Naive B cell (primary cell): ENCODE results near the gene PCLO. TPM values are rescaled to one million over a fixed set of nuclear protein-coding genes. Genes with fewer than 3 reads are reported as not detected.
A peak's percentile ranks its signal among the peaks of the same experiment; 100 is the strongest.
"Not testable (repeated sequence)": the region's sequence is repeated elsewhere in the genome, so short reads cannot be mapped to it uniquely, and the experiment has no call there.

Source experiments
- ATAC-seq, 2 donors: fragments of 150-1000 bp; cut with Tn5 transposase; 2 replicates each; pipeline ENCODE4 v1.10.0; 2021; ENCODE audit warnings: low read depth in 2 of 2, mild to moderate bottlenecking in 2 of 2, moderate library complexity in 2 of 2
- DNase-seq: peaks from one replicate; pipeline ENCODE4 v3.0.0; 2022
- H3K27ac Mint-ChIP-seq, 6 donors: one replicate each; pipeline ENCODE4 v1.8.0; 2020 to 2022; ENCODE audit warnings: mild to moderate bottlenecking in 6 of 6, mixed read lengths in 6 of 6, moderate library complexity in 5 of 6, inconsistent platforms in 2 of 6
- H3K27me3 Mint-ChIP-seq, 3 donors: one replicate each; pipeline ENCODE4 v1.8.0; 2021 to 2022; ENCODE audit warnings: mixed read lengths in 3 of 3, mild to moderate bottlenecking in 1 of 3
- H3K36me3 Mint-ChIP-seq, 2 donors: one replicate each; pipeline ENCODE4 v1.8.0; 2020 to 2022; ENCODE audit warnings: mixed read lengths in 2 of 2, inconsistent platforms in 1 of 2, mild to moderate bottlenecking in 1 of 2
- H3K4me1 Mint-ChIP-seq, 3 donors: one replicate each; pipeline ENCODE4 v1.8.0; 2020 to 2022; ENCODE audit warnings: mixed read lengths in 3 of 3, inconsistent platforms in 1 of 3, mild to moderate bottlenecking in 1 of 3, moderate library complexity in 1 of 3
- H3K4me3 Mint-ChIP-seq, 8 donors: one replicate each; pipeline ENCODE4 v1.8.0; 2020 to 2022; ENCODE audit warnings: mild to moderate bottlenecking in 8 of 8, mixed read lengths in 8 of 8, moderate library complexity in 8 of 8, inconsistent platforms in 2 of 8
- H3K9me3 Mint-ChIP-seq, 7 donors: one replicate each; pipeline ENCODE4 v1.8.0; 2020 to 2022; ENCODE audit warnings: mixed read lengths in 7 of 7, mild to moderate bottlenecking in 5 of 7, inconsistent platforms in 2 of 7, moderate library complexity in 1 of 7
- polyA plus RNA-seq, 6 donors: library from polyadenylated mRNA; unstranded; fragments of 300-500 nt; fragmentation: Illumina TruSeq; gene quantifications; one replicate each; pipeline ENCODE4 v1.2.3, GENCODE V29; 2021; ENCODE audit warnings: low read depth in 6 of 6

PCLO gene
- polyA plus RNA-seq, 6 donors from 2014 or later, result not detected

DNA sequence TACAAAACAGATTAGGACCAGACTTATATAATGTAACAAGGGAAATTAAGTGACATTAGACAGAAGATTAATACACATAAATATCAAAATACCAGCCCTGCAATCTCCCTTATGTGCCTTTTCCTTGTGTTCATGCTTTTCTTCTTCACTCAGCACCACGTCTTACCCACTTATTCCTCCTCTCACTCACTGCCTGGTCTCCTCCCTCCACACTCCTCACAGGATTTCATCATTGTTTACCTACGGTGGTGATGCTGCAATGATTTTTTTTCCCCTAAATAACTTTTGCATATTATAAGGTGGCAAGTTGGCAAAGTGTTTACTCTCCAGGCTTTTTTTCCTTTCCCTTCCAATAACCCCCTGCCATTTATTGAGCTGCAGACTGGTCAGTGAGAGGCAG, 203.2 kb downstream of the PCLO start:
- ATAC-seq, result no peak
- H3K36me3 Mint-ChIP-seq, result no peaks in the 10 kb centered on the region
- no peak overlapping the region for H3K4me3 Mint-ChIP-seq
- H3K9me3 Mint-ChIP-seq, result peaks cover 0 to 9% (median 0%) of the 10 kb centered on the region in 7 donors
- H3K4me1 Mint-ChIP-seq, result no peaks in the 10 kb centered on the region
- H3K27ac Mint-ChIP-seq, result no peak overlapping the region
- no peaks in the 10 kb centered on the region for H3K27me3 Mint-ChIP-seq
- no peak for DNase-seq

DNA sequence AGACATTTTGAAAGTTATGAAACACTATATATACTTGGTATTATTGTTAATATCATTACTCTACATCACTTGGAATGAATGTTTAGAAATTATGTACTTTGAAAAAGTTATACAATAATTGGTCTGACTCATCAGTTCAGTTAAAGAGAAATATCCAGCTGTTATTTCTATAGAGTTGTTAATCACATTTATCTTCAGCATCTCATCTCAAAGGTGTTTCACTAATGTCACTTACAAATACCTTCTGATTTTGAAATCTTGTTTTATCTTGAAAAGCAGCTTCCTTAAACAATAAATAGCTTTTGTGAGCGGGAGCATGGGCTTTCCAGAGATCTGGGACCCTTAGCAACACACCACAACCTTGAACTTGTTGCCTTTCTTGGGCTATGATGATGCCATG, 205.2 kb downstream of the PCLO start:
- Mint-ChIP-seq H3K27ac (no peak overlapping the region), H3K27me3 (no peaks in the 10 kb centered on the region)
- no peak for DNase-seq

DNA sequence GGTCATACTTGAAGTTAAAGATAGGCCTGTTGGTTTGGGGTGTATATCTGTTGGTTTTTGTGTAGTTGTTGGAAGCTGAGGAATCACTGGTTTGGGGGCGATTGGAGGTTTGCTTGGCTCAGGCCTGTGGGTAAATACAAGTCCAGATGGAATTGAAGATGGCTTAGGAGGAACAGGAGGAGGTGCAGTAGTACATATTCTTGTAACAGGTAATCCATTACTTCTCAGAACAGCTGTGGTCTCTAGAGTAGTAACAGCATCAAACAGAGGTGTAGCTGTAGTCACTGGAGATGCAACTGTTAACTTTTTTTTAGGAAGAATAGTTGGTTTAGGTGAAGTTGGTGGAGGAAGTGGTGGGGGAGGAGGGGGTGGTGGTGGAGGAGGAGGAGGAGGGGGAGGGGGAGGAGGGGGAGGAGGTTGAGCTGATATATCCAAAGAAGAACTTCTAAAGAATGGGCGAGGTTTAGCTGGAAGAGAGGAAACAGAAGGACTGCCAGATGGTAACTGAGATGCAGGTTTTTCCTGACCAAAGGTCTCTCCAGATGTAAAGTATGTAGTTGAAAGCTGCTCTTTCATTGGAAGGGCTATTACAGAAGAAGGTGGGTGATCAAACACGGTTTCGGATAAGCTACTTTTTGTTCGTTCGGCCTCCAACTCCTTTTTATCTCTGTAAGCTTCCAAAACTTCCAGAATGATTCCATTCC, 209.2 kb downstream of the PCLO start:
- ATAC-seq (no peak), DNase-seq (no peak)
- no peak overlapping the region for H3K27ac Mint-ChIP-seq
- H3K4me3 Mint-ChIP-seq, result no peak overlapping the region
- no peaks in the 10 kb centered on the region for H3K27me3 Mint-ChIP-seq
- peaks cover 0 to 9% (median 4%) of the 10 kb centered on the region in 7 donors for H3K9me3 Mint-ChIP-seq
- H3K36me3 Mint-ChIP-seq, result no peaks in the 10 kb centered on the region
- no peaks in the 10 kb centered on the region for H3K4me1 Mint-ChIP-seq

More for the DNA sequence above, 205.2 kb downstream of the PCLO start:
- no peak for ATAC-seq
- H3K9me3 Mint-ChIP-seq, result peaks cover 0 to 7% (median 3%) of the 10 kb centered on the region in 7 donors
- H3K36me3 Mint-ChIP-seq, result no peaks in the 10 kb centered on the region
- no peaks in the 10 kb centered on the region for H3K4me1 Mint-ChIP-seq
- H3K4me3 Mint-ChIP-seq, result no peak overlapping the region

DNA sequence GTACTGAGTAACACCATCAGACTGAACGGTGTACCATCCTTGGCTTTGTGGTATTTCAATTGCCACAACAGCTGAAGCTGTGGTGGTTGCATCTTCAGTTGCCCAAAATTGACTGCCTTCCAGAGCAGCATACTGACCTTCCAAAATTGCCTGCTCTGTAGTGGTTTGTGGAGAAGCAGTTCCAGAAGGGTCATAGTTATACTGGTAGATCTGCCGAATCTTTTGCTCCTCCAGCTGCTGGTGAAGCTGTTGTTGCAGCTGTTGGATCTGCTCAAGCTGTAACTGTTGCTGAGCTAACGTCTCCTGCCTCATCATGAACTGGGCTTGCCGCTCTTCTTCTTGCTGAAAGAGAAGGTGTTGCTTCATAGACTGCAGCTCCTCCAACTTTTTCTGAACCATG, 212.2 kb downstream of the PCLO start:
- ATAC-seq (no peak), DNase-seq (no peak)
- H3K4me1 Mint-ChIP-seq, result no peaks in the 10 kb centered on the region
- no peak overlapping the region for H3K4me3 Mint-ChIP-seq
- no peak overlapping the region for H3K27ac Mint-ChIP-seq
- no peaks in the 10 kb centered on the region for H3K36me3 Mint-ChIP-seq
- no peaks in the 10 kb centered on the region for H3K27me3 Mint-ChIP-seq
- peaks cover 0 to 9% (median 4%) of the 10 kb centered on the region in 7 donors for H3K9me3 Mint-ChIP-seq

DNA sequence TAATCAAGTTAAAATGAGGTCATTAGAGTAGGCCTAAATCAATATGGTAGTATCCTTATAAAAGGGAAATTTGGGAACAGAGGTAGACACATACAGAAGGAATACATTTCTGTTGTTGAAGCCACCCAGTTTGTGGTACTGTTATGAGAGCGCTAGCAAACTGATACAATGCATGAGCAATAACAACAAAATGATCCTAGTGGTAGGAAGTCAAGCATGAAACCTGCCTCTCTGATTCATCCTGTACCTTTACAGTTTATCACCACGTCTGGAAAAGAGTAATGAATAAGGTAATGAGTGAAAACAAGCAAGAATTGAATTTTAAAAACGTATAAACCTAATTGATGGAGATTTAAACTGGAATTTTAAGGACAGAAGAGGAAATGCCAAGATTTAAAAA, 217.2 kb downstream of the PCLO start:
- Mint-ChIP-seq H3K9me3 (peaks cover 0 to 4% (median 0%) of the 10 kb centered on the region in 7 donors), H3K4me3 (no peak overlapping the region), H3K27me3 (no peaks in the 10 kb centered on the region), H3K27ac (no peak overlapping the region), H3K36me3 (no peaks in the 10 kb centered on the region), H3K4me1 (no peaks in the 10 kb centered on the region)
- no peak for ATAC-seq
- no peak for DNase-seq

DNA sequence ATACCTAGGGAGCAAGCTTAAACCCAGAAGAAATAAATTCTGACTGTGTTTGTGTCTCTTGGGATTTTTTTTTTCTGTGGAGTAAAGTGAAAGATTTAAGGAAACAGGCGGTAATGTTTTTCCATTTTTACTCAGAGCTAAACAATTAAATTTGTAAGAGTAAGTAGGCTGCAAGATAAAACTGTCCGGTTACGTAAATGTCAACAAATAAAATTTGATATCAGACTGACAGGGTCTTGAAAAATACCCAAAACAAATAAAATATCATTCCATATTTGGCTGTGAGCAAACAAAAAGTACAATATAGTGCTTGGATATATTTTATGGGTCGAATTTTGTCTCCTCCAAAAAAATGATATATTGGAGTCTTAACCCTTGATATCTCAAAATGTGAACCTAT, 217.6 kb downstream of the PCLO start:
- Mint-ChIP-seq H3K27ac (no peak overlapping the region), H3K9me3 (peaks cover 0 to 2% (median 0%) of the 10 kb centered on the region in 7 donors), H3K27me3 (no peaks in the 10 kb centered on the region), H3K4me3 (no peak overlapping the region), H3K4me1 (no peaks in the 10 kb centered on the region), H3K36me3 (no peaks in the 10 kb centered on the region)
- ATAC-seq (no peak), DNase-seq (no peak)

DNA sequence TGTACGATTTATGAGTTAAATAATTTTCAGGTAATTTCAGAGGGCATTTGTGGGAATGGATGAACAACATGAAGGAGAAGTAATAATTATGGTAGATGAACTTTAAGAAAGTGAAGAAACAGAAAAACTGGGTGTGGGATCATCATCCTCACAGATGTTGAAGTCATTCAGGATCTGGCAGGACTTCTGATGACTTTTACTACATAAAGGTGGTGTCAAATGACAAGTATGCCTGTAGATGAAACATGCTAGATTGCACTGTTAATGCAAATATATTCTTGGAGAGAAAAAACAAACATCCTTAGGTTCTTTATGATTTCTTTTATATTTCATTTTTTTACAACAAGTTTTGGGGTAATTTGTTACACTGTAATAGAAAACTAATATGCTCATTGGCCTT, 230.2 kb downstream of the PCLO start:
- no peak for DNase-seq
- H3K27me3 Mint-ChIP-seq, result no peaks in the 10 kb centered on the region
- no peak overlapping the region for H3K4me3 Mint-ChIP-seq
- no peak for ATAC-seq
- H3K4me1 Mint-ChIP-seq, result no peaks in the 10 kb centered on the region
- H3K9me3 Mint-ChIP-seq, result peaks cover 0 to 2% (median 0%) of the 10 kb centered on the region in 7 donors
- H3K36me3 Mint-ChIP-seq, result no peaks in the 10 kb centered on the region
- no peak overlapping the region for H3K27ac Mint-ChIP-seq

DNA sequence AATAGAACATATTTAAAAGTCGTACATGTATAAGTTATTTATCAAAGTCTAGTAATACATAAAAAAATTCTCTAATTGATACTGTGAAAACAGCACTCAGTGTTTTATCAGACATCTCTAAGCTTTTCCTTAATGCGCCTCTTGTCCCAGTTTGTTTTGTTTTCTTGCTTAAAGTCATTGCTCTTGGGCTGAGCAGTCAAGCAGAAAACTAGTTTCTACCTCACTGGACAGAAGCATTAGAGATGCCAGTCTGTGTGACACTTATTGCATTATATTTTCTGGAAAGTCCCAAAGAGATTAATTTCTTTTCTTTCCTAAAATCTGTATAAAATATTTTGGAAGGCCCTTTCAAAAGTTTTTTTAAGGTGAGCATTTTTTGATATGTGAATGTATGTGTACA, 236.2 kb downstream of the PCLO start:
- Mint-ChIP-seq H3K27me3 (no peaks in the 10 kb centered on the region), H3K27ac (peak overlapping the region in 1 of 6 donors; percentile 79), H3K4me3 (peak overlapping the region in 1 of 8 donors; percentile 32), H3K9me3 (peaks cover 0 to 2% (median 0%) of the 10 kb centered on the region in 7 donors), H3K4me1 (peaks cover 5 to 12% (median 7%) of the 10 kb centered on the region in 3 donors), H3K36me3 (no peaks in the 10 kb centered on the region)
- no peak for ATAC-seq
- DNase-seq, result no peak

DNA sequence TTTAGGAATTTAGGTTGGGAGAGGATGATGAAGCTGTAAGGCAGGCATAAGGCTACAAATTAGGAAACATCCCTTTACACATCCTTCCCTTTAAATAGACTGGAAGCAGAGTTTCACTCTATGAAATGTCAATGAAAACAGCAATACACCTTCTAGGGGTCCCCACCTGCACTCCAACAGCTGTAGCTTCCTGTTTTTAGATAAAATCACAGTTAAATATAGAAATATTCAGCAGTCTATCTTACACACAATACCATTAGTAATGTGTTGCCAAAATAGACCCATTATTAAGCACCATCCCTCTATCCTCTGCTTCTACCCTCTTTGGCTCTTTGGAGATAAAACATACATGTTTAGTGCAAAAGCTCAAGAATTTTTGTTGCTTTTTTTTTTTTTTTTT, 237.4 kb downstream of the PCLO start:
- DNase-seq (no peak), ATAC-seq (peak in 1 of 2 donors; percentile 18)
- no peak overlapping the region for H3K27ac Mint-ChIP-seq
- peaks cover 0 to 2% (median 0%) of the 10 kb centered on the region in 7 donors for H3K9me3 Mint-ChIP-seq
- no peaks in the 10 kb centered on the region for H3K27me3 Mint-ChIP-seq
- H3K36me3 Mint-ChIP-seq, result no peaks in the 10 kb centered on the region
- peak overlapping the region in 1 of 8 donors; percentile 18 for H3K4me3 Mint-ChIP-seq
- peaks cover 5 to 12% (median 7%) of the 10 kb centered on the region in 3 donors for H3K4me1 Mint-ChIP-seq

DNA sequence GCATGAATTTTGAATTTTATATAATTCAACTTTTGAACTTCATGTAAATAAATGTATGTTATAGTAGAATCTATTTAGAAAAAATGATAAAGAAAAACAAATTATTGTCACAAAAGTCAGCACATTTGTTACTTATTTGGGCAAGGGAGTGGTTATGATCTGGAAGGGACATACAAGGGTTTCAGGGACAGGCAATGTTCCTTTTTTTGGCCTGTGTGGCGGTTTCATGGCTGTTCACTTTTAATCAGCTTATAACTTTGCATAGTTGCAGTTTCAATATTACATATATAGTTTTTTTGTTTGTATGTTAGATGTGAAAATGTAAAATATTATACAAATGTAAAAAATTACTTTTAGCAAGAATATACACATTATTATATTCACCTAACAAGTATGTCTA, 256.2 kb downstream of the PCLO start:
- Mint-ChIP-seq H3K4me1 (no peaks in the 10 kb centered on the region), H3K36me3 (no peaks in the 10 kb centered on the region), H3K4me3 (no peak overlapping the region), H3K27ac (no peak overlapping the region), H3K27me3 (no peaks in the 10 kb centered on the region), H3K9me3 (peaks cover 0 to 4% (median 0%) of the 10 kb centered on the region in 7 donors)
- ATAC-seq (no peak), DNase-seq (no peak)

DNA sequence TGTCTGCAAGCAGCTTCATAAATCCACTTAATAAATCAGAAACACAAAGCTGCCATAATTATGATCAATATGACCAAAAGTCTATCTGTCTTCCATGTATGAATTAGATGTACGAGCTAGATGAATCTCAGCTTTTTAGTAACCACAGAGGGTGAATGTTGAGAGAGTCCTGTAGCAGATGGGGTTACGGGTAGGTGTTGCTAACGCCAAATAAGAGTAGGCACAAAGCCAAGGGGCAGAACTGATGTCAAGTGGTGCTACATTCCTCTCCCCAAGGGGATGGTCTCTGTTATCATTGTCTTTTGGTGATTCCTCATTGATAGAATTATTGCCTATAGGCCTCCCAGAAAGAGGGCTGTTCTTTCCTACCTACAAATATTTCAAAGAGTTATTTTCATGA, 257.8 kb downstream of the PCLO start:
- DNase-seq (no peak), ATAC-seq (no peak)
- H3K9me3 Mint-ChIP-seq, result peaks cover 0 to 4% (median 0%) of the 10 kb centered on the region in 7 donors
- no peaks in the 10 kb centered on the region for H3K36me3 Mint-ChIP-seq
- H3K27me3 Mint-ChIP-seq, result no peaks in the 10 kb centered on the region
- no peak overlapping the region for H3K27ac Mint-ChIP-seq
- H3K4me3 Mint-ChIP-seq, result no peak overlapping the region
- no peaks in the 10 kb centered on the region for H3K4me1 Mint-ChIP-seq

DNA sequence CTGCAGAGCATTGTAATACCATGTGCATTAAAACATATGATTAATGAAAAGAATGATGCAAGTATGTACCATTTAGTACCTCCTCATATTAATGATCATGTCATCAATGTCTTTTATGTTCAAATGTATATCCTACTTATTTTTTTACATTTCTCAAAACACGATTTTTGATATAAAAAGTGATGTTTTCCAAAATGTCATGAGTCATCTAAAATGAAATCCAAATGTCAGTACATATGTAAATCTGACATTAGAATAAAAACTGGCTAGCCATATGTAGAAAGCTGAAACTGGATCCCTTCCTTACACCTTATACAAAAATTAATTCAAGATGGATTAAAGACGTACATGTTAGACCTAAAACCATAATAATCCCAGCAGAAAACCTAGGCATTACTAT, 261.6 kb downstream of the PCLO start:
- not testable (repeated sequence) for H3K27ac Mint-ChIP-seq, H3K4me3 Mint-ChIP-seq, DNase-seq

DNA sequence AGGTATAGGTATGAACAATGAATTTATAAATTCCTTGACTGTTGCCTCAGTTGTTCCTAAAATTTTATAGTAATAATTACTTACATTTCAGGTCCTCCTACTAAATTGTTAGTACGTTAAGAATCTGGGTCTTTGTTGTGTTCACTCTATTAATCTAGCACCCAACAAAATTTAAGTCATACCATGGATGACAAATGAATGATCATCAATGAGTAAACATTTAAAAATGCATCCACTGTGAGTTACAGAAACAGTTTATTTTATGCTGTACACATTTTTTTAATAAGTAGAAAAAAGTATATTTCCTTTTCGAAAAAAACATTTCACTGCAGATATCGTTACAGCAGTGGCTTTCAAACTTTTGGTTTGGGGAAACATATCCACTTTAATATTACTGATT, 265.2 kb downstream of the PCLO start:
- no peak overlapping the region for H3K27ac Mint-ChIP-seq
- ATAC-seq, result no peak
- H3K9me3 Mint-ChIP-seq, result peaks cover 0 to 2% (median 0%) of the 10 kb centered on the region in 7 donors
- no peak overlapping the region for H3K4me3 Mint-ChIP-seq
- H3K36me3 Mint-ChIP-seq, result no peaks in the 10 kb centered on the region
- no peak for DNase-seq
- H3K27me3 Mint-ChIP-seq, result no peaks in the 10 kb centered on the region
- H3K4me1 Mint-ChIP-seq, result no peaks in the 10 kb centered on the region

More for the DNA sequence above, 261.6 kb downstream of the PCLO start:
- not testable (repeated sequence) for H3K9me3 Mint-ChIP-seq, H3K27me3 Mint-ChIP-seq, H3K4me1 Mint-ChIP-seq, H3K36me3 Mint-ChIP-seq, ATAC-seq

DNA sequence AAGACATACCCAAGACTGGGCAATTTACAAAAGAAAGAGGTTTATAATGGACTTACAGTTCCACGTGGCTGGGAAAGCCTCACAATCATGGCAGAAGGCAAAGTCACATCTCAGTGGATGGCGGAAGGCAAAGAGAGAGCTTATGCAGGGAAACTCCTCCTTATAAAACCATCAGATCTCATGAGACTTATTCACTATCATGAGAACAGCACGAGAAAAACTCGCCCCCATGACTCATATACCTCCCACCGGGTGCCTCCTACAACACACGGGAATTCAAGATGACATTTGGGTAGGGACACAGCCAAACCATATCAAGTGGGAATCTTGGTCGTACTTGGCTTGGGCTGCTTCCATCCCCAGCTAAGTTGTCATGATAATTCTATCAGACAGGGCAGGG, 268.3 kb downstream of the PCLO start:
- H3K27me3 Mint-ChIP-seq, H3K4me1 Mint-ChIP-seq: not testable (repeated sequence)

More for the DNA sequence above, 268.3 kb downstream of the PCLO start:
- not testable (repeated sequence) for DNase-seq, ATAC-seq, H3K9me3 Mint-ChIP-seq, H3K27ac Mint-ChIP-seq, H3K4me3 Mint-ChIP-seq, H3K36me3 Mint-ChIP-seq
